Measurements from ENCODE around the gene COL4A1.

Gene COL4A1

GRCh38 chr13:110306960-110307766, at the start of gene COL4A1, which contains the start of gene COL4A2:
Gene COL4A1 (minus strand): TSS chr13:110307157. CDS start chr13:110307027, 130 bp downstream.
Gene COL4A2 (plus strand): TSS chr13:110307284. CDS start chr13:110307904, 620 bp downstream.
- DNase-seq (ENCODE audit: low spot score) = no peak

- DNase-seq (ENCODE audit: low spot score) = no peak
Observed at GRCh38 chr13:110356362-110356761, 49.4 kb upstream of the COL4A1 start.

GRCh38 chr13:110354715-110355473, 47.9 kb upstream of the COL4A1 start:
- no peak for DNase-seq (ENCODE audit: low spot score)

GRCh38 chr13:110354123-110354627, 47.2 kb upstream of the COL4A1 start:
- DNase-seq (ENCODE audit: low spot score) = no peak

- no peak for DNase-seq (ENCODE audit: low spot score)
Observed at GRCh38 chr13:110353339-110353977, 46.5 kb upstream of the COL4A1 start.

- no peak for DNase-seq (ENCODE audit: low spot score)
Observed at GRCh38 chr13:110352735-110353134, 45.8 kb upstream of the COL4A1 start.

GRCh38 chr13:110351636-110352420, 44.9 kb upstream of the COL4A1 start:
- no peak for DNase-seq (ENCODE audit: low spot score)

- no peak for DNase-seq (ENCODE audit: low spot score)
Observed at GRCh38 chr13:110350509-110350908, 43.6 kb upstream of the COL4A1 start.

- DNase-seq (ENCODE audit: low spot score) = no peak
Observed at GRCh38 chr13:110350049-110350448, 43.1 kb upstream of the COL4A1 start.

- DNase-seq (ENCODE audit: low spot score) = no peak
Observed at GRCh38 chr13:110349239-110349638, 42.3 kb upstream of the COL4A1 start.

- no peak for DNase-seq (ENCODE audit: low spot score)
Observed at GRCh38 chr13:110348309-110349105, 41.5 kb upstream of the COL4A1 start.

- no peak for DNase-seq (ENCODE audit: low spot score)
Observed at GRCh38 chr13:110347535-110348308, 40.8 kb upstream of the COL4A1 start.

GRCh38 chr13:110347088-110347487, 40.1 kb upstream of the COL4A1 start:
- no peak for DNase-seq (ENCODE audit: low spot score)

GRCh38 chr13:110346661-110347067, 39.7 kb upstream of the COL4A1 start:
- no peak for DNase-seq (ENCODE audit: low spot score)

GRCh38 chr13:110345701-110346100, 38.7 kb upstream of the COL4A1 start:
- no peak for DNase-seq (ENCODE audit: low spot score)

- DNase-seq (ENCODE audit: low spot score) = no peak
Observed at GRCh38 chr13:110345266-110345665, 38.3 kb upstream of the COL4A1 start.

- DNase-seq (ENCODE audit: low spot score) = no peak
Observed at GRCh38 chr13:110344320-110344719, 37.4 kb upstream of the COL4A1 start.

GRCh38 chr13:110343241-110343865, 36.4 kb upstream of the COL4A1 start:
- no peak for DNase-seq (ENCODE audit: low spot score)

GRCh38 chr13:110342474-110342873, 35.5 kb upstream of the COL4A1 start:
- no peak for DNase-seq (ENCODE audit: low spot score)
